DMS153 treated with DMSO at 0.1 percent for 48 hours (cell line): Measurements from ENCODE around the gene MYO9B.
"Not testable (repeated sequence)": the region's sequence is repeated elsewhere in the genome, so short reads cannot be mapped to it uniquely, and the experiment has no call there.

Source experiments
- DNase-seq: peaks from one replicate; lab custom pipeline; 2025; ENCODE audit not compliant: unreplicated experiment; lab: John Stamatoyannopoulos, UW

MYO9B gene

DNA sequence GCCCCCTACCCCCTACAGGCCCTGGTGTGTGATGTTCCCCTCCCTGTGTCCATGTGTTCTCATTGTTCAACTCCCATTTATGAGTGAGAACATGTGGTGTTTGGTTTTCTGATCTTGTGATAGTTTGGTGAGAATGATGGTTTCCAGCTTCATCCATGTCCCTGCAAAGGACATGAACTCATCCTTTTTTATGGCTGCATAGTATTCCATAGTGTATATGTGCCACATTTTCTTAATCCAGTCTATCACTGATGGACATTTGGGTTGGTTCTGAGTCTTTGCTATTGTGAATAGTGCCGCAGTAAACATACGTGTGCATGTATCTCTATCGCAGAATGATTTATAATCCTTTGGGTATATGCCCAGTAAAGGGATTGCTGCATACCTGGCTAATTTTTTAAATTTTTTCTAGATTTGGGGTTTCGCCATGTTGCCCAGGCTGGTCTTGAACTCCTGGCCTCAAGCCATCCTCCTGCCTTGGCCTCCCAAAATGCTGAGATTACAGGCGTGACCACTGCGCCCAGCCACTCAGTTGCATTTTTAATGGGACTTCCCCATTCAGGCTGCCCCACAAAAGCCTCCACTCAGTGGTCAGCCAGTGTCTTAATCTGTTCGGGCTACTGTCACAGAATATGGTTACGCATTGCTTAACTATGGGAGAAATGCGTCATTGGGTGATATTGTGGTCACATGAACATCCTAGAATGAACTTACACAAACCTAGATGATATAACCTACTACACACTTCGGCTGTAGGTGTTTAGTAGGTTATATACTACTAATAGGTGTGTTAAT lies 62.7 kb downstream of the MYO9B start:
- DNase-seq, result not testable (repeated sequence)

DNA sequence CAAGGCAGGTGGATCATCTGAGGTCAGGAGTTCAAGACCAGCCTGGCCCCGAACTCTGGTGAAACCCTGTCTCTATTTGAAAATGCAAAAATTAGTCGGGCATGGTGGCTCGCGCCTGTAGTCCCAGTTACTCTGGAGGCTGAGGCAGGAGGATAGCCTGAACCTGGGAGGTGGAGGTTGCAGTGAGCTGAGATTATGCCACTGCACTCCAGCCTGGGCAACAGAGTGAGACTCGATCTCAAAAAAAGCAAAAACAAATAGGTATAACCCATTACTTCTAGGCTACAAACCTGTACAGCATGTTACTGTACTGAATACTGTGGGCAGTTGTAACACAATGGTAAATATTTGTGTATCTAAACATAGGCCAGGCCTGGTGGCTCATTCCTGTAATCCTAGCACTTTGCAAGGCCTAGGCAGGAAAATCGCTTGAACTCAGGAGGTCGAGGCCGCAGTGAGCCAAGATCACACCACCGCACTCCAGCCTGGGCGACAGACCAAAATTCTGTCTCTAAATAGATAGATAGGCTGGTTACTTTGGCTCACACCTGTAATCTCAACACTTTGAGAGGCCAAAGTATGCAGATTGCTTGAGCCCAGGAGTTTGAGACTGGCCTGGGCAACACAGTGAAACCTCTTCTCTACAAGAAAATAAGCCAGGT lies 63.5 kb downstream of the MYO9B start:
- DNase-seq, result no peak

DNA sequence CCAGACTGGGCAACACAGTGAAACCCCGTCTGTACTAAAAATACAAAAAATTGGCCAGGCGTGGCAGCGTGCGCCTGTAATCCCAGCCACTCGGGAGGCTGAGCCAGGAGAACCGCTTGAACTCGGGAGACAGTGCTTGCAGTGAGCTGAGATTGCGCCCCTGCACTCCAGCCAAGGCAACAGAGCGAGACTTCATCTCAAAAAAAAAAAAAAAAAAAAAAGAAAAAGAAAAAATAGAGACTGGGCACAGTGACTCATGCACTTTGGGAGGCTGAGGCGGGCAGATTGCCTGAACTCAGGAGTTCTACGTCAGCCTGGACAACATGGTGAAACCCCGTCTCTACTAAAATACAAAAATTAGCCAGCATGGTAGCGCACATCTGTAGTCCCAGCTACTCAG lies 69.2 kb downstream of the MYO9B start:
- DNase-seq, result not testable (repeated sequence)

DNA sequence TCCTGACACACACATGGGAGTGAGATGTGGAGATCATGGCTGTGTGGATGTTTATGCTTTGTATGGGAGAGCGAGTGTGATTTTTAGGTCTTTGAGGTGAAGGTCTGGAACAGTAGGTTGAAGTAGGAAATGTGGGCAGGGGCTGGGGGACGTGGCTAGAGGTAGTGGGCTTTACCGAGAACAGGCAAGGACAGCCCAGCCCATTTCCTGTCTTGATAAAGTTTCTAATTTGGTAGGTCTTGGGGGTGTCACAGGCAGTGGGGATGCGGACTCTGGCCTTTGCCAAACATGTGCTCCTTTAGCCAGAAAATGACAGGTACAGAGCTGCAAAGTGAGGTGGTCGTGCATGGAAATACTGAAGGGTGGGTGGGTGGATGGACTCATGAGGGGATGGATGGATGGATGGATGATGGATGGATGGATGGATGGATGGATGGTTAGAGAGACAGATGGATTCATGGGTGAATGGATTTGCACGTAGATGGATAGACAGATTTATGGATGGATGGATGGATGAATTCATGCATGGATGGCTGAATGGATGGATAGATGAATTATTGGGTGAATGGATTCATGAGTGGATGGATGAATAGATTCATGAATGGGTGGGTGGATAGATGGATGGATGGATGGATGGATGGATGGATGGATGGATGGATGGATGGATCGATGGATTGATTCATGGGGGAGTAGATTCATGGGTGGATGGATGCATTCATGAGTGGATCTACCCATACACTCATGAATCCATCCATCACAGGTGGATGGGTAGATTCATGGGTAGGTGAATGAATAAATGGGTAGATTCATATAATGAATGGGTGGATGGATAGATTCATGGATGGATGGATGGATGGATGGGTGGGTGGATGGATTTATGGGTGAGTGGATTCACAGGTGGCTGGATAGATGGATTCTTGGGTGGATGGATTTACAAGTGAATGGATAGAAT lies 70.2 kb downstream of the MYO9B start:
- no peak for DNase-seq

DNA sequence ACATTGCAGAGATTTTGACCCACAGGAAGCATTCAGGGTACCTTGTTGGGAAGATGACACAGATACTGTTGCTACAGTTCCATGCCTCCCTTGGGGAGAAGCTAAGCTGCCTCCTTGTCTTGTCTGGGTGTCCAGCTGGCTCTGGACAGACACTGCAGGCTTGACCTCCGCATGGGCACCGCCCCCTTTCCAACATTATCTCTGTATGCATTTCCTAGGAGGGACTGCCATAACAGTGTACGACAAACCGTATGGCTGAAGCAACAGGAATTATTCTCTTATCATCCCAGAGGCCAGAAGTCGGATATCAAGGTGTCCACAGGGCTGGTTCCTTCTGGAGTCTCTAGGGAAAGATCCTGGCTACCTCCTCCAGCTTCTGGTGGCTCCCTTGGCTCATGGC lies 72.6 kb downstream of the MYO9B start:
- DNase-seq, result no peak

DNA sequence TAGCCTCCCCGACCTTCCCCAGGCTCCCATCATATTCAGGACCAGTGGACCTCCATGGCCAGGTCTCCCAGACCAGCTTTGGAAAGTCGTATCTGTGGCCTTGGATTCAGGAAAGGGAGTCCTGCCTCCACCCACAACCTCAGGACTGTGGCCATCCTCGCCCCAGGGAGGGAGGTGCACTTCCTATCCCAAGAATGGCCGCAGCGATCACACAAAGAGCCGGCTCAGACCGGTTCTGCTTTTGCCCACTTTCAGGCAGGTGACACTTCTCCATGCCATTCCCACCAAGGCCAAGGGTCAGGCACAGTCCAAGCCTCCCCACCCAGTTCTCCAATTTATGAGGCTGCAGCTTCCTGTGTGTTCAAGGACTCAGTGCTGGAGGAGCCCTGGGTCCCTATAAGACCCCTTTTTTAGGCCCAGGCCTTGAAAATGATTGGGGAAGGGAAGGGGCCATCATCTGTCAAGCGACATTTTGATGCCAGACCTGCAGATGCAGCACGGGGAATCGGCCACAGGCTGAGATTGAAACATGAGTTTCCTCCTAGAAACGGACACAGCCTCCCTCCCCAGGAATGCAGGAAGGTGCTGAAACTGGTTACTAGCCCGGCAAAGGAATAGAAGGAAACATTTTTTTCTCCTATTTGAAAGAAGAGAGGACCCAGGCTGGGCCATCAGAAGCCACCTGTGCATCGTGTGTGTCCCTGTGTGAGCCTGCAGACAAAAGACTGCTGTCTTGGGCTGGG lies 74.0 kb downstream of the MYO9B start:
- no peak for DNase-seq

DNA sequence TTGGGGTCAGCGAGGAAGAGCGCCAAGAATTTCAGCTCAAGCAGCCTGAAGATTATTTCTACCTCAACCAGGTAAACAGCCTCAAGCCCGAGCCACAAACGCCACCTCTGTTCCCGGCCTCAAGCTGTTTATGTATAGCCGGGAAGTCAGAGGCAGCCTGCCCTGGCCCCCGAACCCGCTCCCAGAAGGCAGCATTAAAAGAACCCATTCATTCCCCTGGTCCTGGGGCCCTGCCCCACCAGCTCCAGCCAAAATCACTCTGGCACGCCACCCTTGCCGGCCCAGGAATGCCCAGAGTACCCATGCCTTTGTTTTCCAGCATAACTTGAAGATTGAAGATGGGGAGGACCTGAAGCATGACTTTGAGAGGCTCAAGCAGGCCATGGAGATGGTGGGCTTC lies 78.4 kb downstream of the MYO9B start:
- DNase-seq, result no peak

DNA sequence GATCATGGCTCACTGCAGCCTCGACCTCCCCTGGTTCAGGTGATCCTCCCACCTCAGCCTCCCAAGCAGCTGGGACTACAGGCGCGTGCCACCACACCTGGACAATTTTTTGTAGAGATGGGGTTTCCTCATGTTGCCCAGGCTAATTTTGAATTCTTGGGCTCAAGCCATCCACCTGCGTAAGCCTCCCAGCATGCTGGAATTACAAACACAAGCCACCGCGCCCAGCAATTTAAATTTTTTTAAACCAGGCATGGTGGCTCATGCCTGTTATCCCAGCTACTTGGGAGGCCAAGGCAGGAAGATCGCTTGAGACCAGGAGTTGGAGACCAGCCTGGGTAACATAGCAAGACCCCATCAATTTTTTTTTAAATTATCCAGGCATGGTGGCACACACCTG lies 79.7 kb downstream of the MYO9B start:
- DNase-seq, result no peak

DNA sequence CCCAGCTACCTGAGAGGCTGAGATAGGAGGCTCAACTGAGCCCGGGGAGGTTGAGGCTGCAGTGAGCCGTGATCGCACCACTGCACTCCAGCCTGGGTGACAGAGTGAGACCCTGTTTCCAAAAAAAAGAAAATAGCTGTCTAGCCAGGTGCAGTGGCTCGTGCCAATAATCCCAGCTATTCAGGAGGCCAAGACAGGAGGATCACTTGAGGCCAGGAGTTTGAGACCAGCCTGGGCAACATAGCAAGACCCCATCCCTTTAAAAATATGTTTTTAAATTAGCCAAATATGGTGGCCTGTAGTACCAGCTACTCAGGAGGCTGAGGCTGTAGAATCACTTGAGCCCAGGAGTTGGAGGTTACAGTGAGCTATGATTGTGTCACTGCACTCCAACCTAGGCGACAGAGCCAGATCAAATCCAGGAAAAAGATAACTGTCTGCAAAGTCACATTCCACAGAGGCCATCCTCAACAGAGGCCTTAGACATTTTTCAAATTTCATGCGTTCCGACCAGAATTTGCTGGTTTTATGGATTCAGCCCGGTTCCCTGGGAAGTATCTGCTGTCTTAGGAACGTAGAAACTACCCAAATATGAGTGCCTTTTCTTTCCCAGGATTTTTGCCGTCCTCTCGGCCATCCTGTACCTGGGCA lies 80.8 kb downstream of the MYO9B start:
- DNase-seq, result no peak

DNA sequence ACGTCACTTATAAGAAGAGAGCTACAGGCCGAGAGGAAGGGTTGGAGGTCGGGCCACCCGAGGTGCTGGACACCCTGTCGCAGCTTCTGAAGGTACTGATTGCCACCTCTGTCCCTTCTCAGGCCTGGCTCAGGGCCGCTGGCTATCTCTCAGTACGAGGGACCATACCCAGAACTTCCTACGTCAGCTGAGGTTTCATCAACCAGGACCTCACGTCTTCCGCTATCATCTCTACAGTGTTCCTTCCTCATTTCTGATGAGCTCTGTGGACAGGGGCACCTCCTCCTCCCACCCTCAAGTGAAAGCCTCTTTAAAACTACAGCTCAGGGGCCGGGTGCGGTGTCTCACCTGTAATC lies 81.3 kb downstream of the MYO9B start:
- no peak for DNase-seq

DNA sequence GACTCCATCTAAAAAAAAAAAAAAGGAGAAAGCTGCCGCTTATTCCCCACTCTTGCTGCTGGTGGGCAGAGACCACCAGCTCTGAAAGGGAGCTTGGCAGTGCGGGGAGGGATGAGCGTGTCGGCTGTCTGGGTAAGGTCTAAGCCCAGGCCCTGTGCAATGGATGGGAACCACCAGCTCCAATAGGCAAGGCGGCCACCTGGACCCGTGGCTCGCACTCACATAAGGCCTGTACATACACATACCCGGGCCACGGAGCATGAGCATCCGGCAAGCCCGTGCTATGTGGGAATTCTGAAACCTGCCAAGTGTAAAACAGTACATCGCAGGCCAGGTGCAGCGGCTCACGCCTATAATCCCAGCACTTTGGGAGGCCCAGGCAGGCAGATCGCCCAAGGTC lies 83.0 kb downstream of the MYO9B start:
- DNase-seq, result no peak

DNA sequence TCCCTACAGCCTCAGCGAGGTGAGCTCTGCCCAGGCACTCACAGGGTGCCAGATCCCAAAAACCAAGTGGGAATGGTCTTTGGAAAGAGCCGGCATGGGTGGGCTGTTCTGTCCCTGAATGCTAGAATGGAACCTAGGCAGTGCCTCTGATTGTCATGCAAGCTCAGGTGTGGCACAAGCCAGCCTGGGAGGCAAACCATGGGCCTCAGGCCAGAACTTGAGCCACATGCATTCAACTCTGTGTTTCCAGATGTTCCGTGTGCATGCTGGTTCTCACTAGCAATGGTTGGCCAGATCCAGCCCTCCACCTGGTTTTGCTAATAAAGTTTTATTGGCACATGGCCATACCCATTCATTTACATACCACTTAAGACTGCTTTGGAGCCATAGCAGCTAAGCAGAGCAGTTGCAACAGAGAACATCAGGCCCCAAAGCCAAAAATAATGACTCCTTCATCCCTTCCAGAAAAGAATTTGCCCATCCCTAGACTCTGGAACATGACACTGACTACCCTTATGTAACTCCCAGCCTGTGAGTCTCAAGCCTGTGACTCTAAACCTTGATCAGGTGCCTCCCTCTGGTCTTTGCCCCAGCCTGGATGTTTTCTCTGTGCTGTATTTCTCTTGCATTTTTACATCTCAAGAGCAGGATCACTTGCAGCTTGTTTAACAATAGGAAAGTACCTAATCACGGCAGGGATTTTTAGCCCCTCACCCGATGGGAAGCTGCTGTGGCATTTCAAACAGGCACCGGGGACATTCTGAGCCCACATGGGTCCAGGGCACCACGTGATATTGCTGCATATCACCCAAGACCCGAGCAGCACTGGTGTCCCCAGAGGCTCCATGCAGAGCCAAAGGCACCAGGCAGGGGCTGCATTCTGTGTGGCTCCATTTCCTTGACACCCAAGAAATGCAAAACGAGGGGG lies 84.2 kb downstream of the MYO9B start:
- no peak for DNase-seq

DNA sequence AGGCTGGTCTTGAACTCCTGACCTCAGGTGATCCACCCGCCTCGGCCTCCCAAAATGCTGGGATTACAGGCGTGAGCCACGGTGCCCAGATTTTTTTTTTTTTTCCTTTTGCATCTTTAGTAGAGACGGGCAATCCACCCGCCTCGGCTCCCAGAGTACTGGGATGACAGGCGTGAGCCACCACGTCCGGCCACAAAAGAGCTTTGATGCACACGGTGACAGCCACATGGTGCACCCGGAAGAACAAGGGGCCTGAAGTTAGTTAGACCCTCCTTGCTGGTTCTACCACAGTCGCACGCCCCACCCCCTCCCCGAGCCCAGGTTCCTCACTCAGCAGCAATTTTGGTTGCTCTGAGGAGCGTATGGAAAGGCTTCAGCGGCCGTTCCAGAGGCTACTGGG lies 85.3 kb downstream of the MYO9B start:
- no peak for DNase-seq

DNA sequence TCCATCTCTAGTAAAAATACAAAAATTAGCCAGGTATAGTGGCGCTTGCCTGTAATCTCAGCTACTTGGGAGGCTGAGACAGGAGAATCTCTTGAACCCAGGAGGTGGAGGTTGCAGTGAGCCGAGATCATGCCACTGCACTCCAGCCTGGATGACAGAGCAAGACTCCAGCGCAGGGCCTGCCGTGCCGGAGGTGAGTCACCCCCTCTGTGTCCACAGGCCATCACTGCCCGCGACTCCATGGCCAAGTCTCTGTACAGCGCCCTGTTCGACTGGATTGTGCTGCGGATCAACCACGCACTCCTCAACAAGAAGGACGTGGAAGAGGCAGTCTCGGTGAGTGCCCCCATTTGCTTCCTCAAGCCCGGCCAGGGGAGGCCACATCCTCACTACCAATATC lies 86.6 kb downstream of the MYO9B start:
- DNase-seq, result not testable (repeated sequence)

DNA sequence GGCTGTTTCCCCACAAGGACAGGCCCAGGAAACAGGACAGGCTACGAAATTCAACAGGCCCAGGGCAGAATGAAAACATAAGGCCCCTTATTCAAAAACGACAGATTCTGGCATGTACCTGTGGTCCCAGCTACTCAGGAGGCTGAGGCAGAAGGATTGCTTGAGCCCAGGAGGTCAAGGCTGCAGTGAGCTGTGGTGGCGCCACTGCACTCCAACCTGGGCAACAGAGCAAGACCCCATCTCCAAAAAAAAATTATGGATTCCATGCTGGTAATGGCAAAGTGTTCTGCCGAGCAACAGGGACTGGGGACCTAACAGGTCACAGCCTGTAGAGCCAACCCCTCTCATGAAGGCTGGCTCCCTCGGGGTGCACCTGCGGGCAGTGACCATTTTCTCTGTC lies 87.0 kb downstream of the MYO9B start:
- no peak for DNase-seq

DNA sequence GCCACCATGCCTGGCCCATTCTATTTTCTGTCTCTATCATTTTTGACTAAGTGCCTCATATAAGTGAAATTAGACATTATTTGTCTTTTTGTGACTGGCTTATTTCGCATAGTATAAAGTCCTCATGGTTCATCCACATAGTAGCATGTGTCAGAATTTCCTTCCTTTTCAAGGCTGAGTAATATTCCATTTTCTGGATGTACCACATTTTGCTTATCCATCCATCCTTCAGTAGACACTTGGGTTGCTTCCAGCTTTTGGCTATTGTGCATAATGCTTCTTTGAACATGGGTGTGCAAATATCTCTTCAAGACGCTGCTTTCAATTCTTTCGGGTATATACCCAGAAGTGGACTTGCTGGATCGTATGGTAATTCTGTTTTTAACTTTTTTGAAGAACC lies 88.1 kb downstream of the MYO9B start:
- DNase-seq, result no peak

DNA sequence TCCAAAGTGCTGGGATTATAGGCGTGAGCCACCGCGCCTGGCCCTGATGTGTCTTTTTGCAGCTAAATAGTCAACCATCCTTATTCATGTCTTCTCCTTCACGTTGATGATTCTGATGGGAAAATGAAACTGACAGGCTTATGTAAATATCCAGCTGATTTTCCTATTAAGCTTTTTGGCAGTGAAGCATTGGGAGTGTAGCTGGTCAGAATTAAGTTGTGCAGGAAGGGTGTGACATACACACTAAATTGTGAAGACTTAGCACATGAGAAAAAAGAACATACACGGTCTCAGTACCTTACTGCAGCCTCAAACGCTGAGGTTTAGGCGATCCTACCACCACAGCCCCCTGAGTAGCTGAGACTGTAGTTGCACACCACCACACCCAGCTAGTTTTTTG lies 89.1 kb downstream of the MYO9B start:
- DNase-seq, result no peak

DNA sequence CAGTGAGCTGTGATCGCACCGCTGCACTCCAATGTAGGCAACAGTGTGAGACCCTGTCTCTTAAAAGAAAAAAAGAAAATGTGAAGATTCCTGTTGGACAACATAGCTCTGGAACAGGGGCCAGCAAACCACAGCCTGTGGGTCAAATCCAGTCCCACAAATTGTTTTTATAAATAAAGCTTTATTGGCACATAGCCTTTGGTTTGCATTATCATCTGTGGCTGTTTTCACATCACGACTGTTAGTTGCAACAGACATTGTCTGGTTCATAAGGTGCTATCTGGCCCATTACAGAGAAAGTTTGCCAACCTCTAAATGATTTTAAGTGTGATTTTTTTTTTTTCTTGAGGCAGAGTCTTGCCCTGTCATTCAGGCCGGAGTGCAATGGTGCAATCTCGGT lies 90.1 kb downstream of the MYO9B start:
- no peak for DNase-seq

DNA sequence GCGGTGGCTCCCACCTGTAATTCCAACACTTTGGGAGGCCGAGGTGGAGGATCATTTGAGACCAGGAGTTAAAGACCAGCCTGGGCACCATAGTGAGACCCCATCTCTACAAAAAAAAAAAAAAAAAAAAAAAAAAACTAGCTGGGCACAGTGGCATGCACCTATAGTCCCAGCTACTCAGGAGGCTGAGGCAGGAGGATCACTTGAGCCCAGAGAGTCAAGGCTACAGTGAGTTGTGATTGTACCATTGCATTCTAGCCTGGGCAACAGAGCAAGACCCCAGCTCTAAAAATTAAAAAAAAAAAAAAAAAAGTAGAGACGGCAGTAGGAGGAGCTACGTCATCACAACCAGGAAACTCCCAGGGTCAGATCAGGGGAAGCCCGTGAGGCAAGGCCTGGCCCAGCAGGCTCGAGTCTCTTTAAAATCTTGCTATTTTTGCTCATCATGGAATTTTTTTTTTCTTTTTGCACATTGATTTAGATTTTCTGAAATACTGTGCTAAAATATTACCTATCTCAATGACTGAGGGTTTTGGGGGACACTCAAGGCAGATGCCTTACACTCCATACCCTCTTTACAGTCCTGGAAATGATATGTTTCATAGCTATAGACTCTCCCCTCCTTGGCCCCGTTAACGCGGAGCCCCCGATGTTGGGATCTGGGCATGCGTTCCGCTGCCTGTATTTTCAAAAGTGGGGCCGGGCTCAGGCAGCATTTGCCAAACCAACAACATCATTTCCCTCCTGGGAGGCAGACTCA lies 95.1 kb downstream of the MYO9B start:
- no peak for DNase-seq
